Tibial nerve (tissue), 4 donors: ENCODE results near the gene TENM3. TPM values are rescaled to one million over a fixed set of nuclear protein-coding genes. Genes with fewer than 3 reads are reported as not detected.

Source experiments
- DNase-seq, 2 donors: peaks; one replicate each; pipeline ENCODE4 v3.0.0-alpha.2; 2019; ENCODE audit warnings: low spot score in 2 of 2
- H3K27ac ChIP-seq, 4 donors: fragments of 200-600 bp; sonication (generic) in 3 of 4; one replicate each; pipeline ENCODE4 v1.5.1; 2017 to 2019; ENCODE audit warnings: mild to moderate bottlenecking in 1 of 4
- H3K27me3 ChIP-seq, 2 donors: fragments of 200-600 bp; sonication (generic) in 1 of 2; one replicate each; pipeline versions ENCODE4 v1.5.1 to v1.6.0; 2017 to 2019
- H3K36me3 ChIP-seq, 3 donors: fragments of 200-600 bp; sonication (generic); one replicate each; pipeline ENCODE4 v1.5.1; 2018 to 2019
- H3K4me1 ChIP-seq, 4 donors: fragments of 200-600 bp; sonication (generic) in 3 of 4; one replicate each; pipeline ENCODE4 v1.5.1; 2017 to 2019
- H3K4me3 ChIP-seq, 4 donors: fragments of 200-600 bp; sonication (generic) in 3 of 4; one replicate each; pipeline ENCODE4 v1.5.1; 2017 to 2019; ENCODE audit warnings: mild to moderate bottlenecking in 1 of 4, moderate library complexity in 1 of 4
- H3K9me3 ChIP-seq, 4 donors: fragments of 200-600 bp; sonication (generic) in 3 of 4; one replicate each; pipeline ENCODE4 v1.5.1; 2017 to 2019
- EP300 ChIP-seq, 2 donors: sonication (generic); formaldehyde crosslinking; IDR thresholded peaks; one replicate each; pipeline ENCODE4 v1.6.1; 2017; ENCODE audit warnings: antibody characterized with exemption in 2 of 2, mild to moderate bottlenecking in 1 of 2
- POLR2A ChIP-seq, 2 donors: fragments of 450-650 bp; IDR thresholded peaks; one replicate each; pipeline ENCODE4 v1.6.1; 2017; ENCODE audit warnings: antibody characterized with exemption in 2 of 2, mild to moderate bottlenecking in 2 of 2, moderate library complexity in 2 of 2
- WGBS, 2 donors: methylation state at CpG; one replicate each; pipeline ENCODE4 v1.1.5; 2018; 5-methylcytosine and 5-hydroxymethylcytosine counted together
- total RNA-seq, 4 donors: library from RNA; depleted of rRNA; stranded (reverse); fragments of >200 nt; gene quantifications; one replicate each; pipeline ENCODE4 v1.1.0, GENCODE V29; 2016
- TF ChIP-seq, protein P1 (sequence below), 5 experiments: fragments of 200-600 bp in 3 of 5; fragments of 450-650 bp in 2 of 5; sonication (generic) in 3 of 5; IDR thresholded peaks; one replicate each; pipeline ENCODE4 v1.5.1; 2016 to 2019; ENCODE audit warnings: antibody characterized with exemption in 5 of 5, mild to moderate bottlenecking in 3 of 5, moderate library complexity in 2 of 5

TENM3 gene
- total RNA-seq, 4 donors from 2014 or later: 19.0 to 60.5 (median 29.4) TPM

DNA sequence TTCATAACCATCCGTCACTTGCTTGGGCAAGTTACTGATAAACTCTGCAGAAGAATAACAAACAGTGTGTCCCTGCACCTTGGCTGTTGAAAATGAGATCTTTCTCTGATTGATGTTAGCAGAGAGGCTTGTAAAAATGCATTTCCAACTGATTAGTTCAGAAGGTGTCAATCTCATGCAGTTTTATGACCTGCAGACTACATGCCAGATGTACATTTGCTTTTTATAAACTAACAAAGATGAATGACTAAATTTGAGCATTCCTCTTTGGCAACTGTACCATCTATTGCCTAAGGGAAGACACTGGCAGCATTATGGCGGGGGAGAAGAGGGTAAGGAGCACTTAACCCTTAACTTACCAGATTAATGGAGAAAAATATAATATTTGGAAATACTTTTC lies 481.2 kb downstream of the TENM3 start:
- no peak overlapping the region for H3K4me3 ChIP-seq
- H3K36me3 ChIP-seq: peaks cover 0 to 4% (median 0%) of the 10 kb centered on the region in 3 donors
- H3K4me1 ChIP-seq: no peaks in the 10 kb centered on the region
- DNase-seq: no peak
- H3K27ac ChIP-seq: no peak overlapping the region
- H3K9me3 ChIP-seq: no peaks in the 10 kb centered on the region
- no peak for TF ChIP-seq EP300 (IDR thresholded peaks at IDR 0.05)
- TF ChIP-seq POLR2A (IDR thresholded peaks at IDR 0.05): no peak
- TF ChIP-seq, protein P1, sequence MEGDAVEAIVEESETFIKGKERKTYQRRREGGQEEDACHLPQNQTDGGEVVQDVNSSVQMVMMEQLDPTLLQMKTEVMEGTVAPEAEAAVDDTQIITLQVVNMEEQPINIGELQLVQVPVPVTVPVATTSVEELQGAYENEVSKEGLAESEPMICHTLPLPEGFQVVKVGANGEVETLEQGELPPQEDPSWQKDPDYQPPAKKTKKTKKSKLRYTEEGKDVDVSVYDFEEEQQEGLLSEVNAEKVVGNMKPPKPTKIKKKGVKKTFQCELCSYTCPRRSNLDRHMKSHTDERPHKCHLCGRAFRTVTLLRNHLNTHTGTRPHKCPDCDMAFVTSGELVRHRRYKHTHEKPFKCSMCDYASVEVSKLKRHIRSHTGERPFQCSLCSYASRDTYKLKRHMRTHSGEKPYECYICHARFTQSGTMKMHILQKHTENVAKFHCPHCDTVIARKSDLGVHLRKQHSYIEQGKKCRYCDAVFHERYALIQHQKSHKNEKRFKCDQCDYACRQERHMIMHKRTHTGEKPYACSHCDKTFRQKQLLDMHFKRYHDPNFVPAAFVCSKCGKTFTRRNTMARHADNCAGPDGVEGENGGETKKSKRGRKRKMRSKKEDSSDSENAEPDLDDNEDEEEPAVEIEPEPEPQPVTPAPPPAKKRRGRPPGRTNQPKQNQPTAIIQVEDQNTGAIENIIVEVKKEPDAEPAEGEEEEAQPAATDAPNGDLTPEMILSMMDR (IDR thresholded peaks at IDR 0.05): no peak
- 49 to 50% methylated on average over 2 of the region's 2 CpGs for WGBS, 2 donors
- no peaks in the 10 kb centered on the region for H3K27me3 ChIP-seq

DNA sequence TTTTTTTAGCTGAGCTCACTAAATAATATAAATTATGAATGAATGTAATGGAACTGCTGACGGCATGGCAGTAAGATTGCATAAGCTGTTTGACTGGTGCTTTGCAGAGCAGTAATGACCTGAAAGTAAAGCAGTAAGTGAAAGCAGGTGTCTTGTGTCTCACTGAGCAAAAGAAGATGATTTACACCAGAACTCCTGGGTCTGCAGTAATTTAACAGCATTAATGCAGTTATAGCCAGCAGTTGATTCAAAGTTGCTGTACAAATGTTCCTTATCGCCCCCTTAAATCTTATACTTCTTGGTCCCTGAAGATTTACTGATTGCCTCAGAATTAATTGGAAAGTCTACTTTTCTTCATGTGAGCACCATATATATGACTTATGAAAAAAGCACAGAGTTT lies 486.3 kb downstream of the TENM3 start:
- Histone ChIP-seq H3K9me3 (no peaks in the 10 kb centered on the region), H3K36me3 (peaks cover 0 to 18% (median 0%) of the 10 kb centered on the region in 3 donors), H3K4me3 (no peak overlapping the region), H3K4me1 (no peaks in the 10 kb centered on the region), H3K27me3 (no peaks in the 10 kb centered on the region), H3K27ac (no peak overlapping the region)
- DNase-seq: no peak
- TF ChIP-seq, protein P1 (IDR thresholded peaks at IDR 0.05): no peak
- no peak for TF ChIP-seq EP300 (IDR thresholded peaks at IDR 0.05)
- no peak for TF ChIP-seq POLR2A (IDR thresholded peaks at IDR 0.05)
- WGBS, 2 donors: 85 to 90% methylated on average over 2 of the region's 2 CpGs

GRCh38 chr4:182730791-182731190 lies 487.6 kb downstream of the TENM3 start:
- H3K36me3 ChIP-seq: peaks cover 0 to 18% (median 0%) of the 10 kb centered on the region in 3 donors
- no peaks in the 10 kb centered on the region for H3K9me3 ChIP-seq
- WGBS, 2 donors: 81 to 94% methylated on average over 3 of the region's 3 CpGs
- TF ChIP-seq POLR2A (IDR thresholded peaks at IDR 0.05) (no peak), EP300 (IDR thresholded peaks at IDR 0.05) (no peak)
- TF ChIP-seq, protein P1 (IDR thresholded peaks at IDR 0.05): no peak
- no peaks in the 10 kb centered on the region for H3K4me1 ChIP-seq
- no peak overlapping the region for H3K27ac ChIP-seq
- no peak overlapping the region for H3K4me3 ChIP-seq
- no peaks in the 10 kb centered on the region for H3K27me3 ChIP-seq
- DNase-seq: no peak

DNA sequence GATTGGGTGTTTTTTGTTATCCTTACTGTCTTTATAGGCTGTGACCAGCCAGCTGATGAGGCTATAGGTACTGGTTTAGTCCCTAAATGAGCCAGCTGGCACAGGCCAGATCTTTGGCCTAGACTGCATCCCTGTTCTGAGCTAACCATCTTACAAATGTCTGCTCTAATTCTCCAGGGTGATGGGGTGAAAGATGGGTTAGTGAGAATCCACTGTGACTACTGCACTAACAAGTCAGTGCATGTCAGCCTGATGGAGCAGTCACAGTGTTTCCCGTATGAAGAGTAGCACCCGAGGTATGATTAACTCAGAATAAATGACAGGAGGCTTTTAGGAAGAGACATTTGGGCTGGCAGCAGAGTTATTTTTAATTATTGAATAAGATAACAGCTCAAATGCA lies 493.0 kb downstream of the TENM3 start:
- no peak for DNase-seq
- H3K9me3 ChIP-seq: no peaks in the 10 kb centered on the region
- peaks cover 0 to 5% (median 0%) of the 10 kb centered on the region in 4 donors for H3K4me1 ChIP-seq
- no peak overlapping the region for H3K27ac ChIP-seq
- 45 to 65% methylated on average over 2 of the region's 2 CpGs for whole genome bisulfite sequencing, 2 donors
- H3K27me3 ChIP-seq: no peaks in the 10 kb centered on the region
- peaks cover 0 to under 1% (median 0%) of the 10 kb centered on the region in 3 donors for H3K36me3 ChIP-seq
- no peak overlapping the region for H3K4me3 ChIP-seq
- TF ChIP-seq EP300 (IDR thresholded peaks at IDR 0.05) (no peak), POLR2A (IDR thresholded peaks at IDR 0.05) (no peak)
- TF ChIP-seq, protein P1 (IDR thresholded peaks at IDR 0.05): no peak

- no peaks in the 10 kb centered on the region for H3K36me3 ChIP-seq
- H3K9me3 ChIP-seq: no peaks in the 10 kb centered on the region
- no peaks in the 10 kb centered on the region for H3K27me3 ChIP-seq
- no peak for DNase-seq
- 84% methylated on average over 8 of the region's 8 CpGs for WGBS, 2 donors
- H3K4me3 ChIP-seq: no peak overlapping the region
- H3K27ac ChIP-seq: no peak overlapping the region
- H3K4me1 ChIP-seq: peaks cover 0 to 5% (median 0%) of the 10 kb centered on the region in 4 donors
- TF ChIP-seq POLR2A (IDR thresholded peaks at IDR 0.05) (no peak), EP300 (IDR thresholded peaks at IDR 0.05) (no peak)
- TF ChIP-seq, protein P1 (IDR thresholded peaks at IDR 0.05): no peak
Measured at GRCh38 chr4:182738283-182739047, 495.3 kb downstream of the TENM3 start.
